DOHH2 (cell line): ENCODE results near the gene CTSD.

Experiments used
- H3F3A ChIP-seq: fragments of 200-600 bp; sonication (generic), shearing (Covaris generic); 2 replicates; pipeline ENCODE4 v1.6.0; 2016; ENCODE audit warnings: antibody characterized with exemption, mild to moderate bottlenecking; ENCODE audit not compliant: control insufficient read depth, insufficient read depth
- H3K27ac ChIP-seq: fragments of 200-600 bp; sonication (generic); 2 replicates; pipeline ENCODE4 v1.5.1; 2014; ENCODE audit warnings: low read depth, mild to moderate bottlenecking, low read length, moderate library complexity
- H3K27me3 ChIP-seq: fragments of 200-600 bp; sonication (generic); 2 replicates; pipeline ENCODE4 v1.6.1; 2014; ENCODE audit warnings: mild to moderate bottlenecking, low read length, mixed read lengths; ENCODE audit not compliant: control insufficient read depth
- H3K36me3 ChIP-seq: fragments of 200-600 bp; sonication (generic); 2 replicates; pipeline ENCODE4 v1.6.1; 2014; ENCODE audit warnings: mild to moderate bottlenecking, low read length, moderate library complexity, mixed read lengths; ENCODE audit not compliant: control insufficient read depth
- H3K4me1 ChIP-seq: fragments of 200-600 bp; sonication (generic); 2 replicates; pipeline ENCODE4 v1.6.1; 2014; ENCODE audit warnings: mild to moderate bottlenecking, low read length, mixed read lengths; ENCODE audit not compliant: control insufficient read depth
- H3K4me2 ChIP-seq: fragments of 200-600 bp; sonication (generic); 2 replicates; pipeline ENCODE4 v1.6.0; 2014; ENCODE audit warnings: mild to moderate bottlenecking, low read length, moderate library complexity
- H3K4me3 ChIP-seq: fragments of 200-600 bp; sonication (generic); 2 replicates; pipeline ENCODE4 v1.5.1; 2014; ENCODE audit warnings: mild to moderate bottlenecking, low read length, mixed read lengths
- H3K79me2 ChIP-seq: fragments of 200-600 bp; sonication (generic); 2 replicates; pipeline ENCODE4 v1.6.1; 2014; ENCODE audit warnings: mild to moderate bottlenecking, low read length, mixed read lengths; ENCODE audit not compliant: control insufficient read depth
- H3K9me2 ChIP-seq: fragments of 200-600 bp; sonication (generic); replicated peaks from 2 replicates; pipeline ENCODE4 v1.6.1; 2014; ENCODE audit warnings: mild to moderate bottlenecking, low read length, mixed read lengths; ENCODE audit not compliant: control insufficient read depth
- H3K9me3 ChIP-seq: fragments of 200-600 bp; sonication (generic); 2 replicates; pipeline ENCODE4 v1.6.1; 2014; ENCODE audit warnings: antibody characterized with exemption, low read length, mixed read lengths; ENCODE audit not compliant: control insufficient read depth, insufficient read depth
- H4K20me1 ChIP-seq: fragments of 200-600 bp; sonication (generic); 2 replicates; pipeline ENCODE4 v1.6.0; 2014; ENCODE audit warnings: low read depth, mild to moderate bottlenecking, antibody characterized with exemption, low read length, moderate library complexity; ENCODE audit not compliant: control insufficient read depth, insufficient read depth
- CTCF ChIP-seq: fragments of 200-600 bp; sonication (generic); IDR thresholded peaks from one replicate; pipeline ENCODE4 v1.5.1; 2014; ENCODE audit warnings: antibody characterized with exemption, mild to moderate bottlenecking, low read depth, low read length; ENCODE audit not compliant: poor library complexity, severe bottlenecking
- EZH2phosphoT487 ChIP-seq: fragments of 200-600 bp; sonication (generic); IDR thresholded peaks from 2 replicates; pipeline ENCODE4 v1.6.1; 2017; ENCODE audit warnings: borderline replicate concordance, mild to moderate bottlenecking, antibody characterized with exemption, low read length, moderate library complexity, mixed read lengths

The CTSD gene

GRCh38 chr11:1708716-1709115 lies 55.0 kb downstream of the CTSD start:
- TF ChIP-seq EZH2phosphoT487 (no peak), CTCF (no peak)
- no peak overlapping the region for H3K4me3 ChIP-seq
- no peak overlapping the region for H3K4me2 ChIP-seq
- H3K27ac ChIP-seq, result no peak overlapping the region
- no peaks in the 10 kb centered on the region for H3K79me2 ChIP-seq
- H3K9me3 ChIP-seq, result no peaks in the 10 kb centered on the region
- H4K20me1 ChIP-seq, result no peaks in the 10 kb centered on the region
- H3F3A ChIP-seq, result no peaks in the 10 kb centered on the region
- H3K4me1 ChIP-seq, result peaks cover 13% of the 10 kb centered on the region
- H3K27me3 ChIP-seq, result peaks cover 4% of the 10 kb centered on the region
- H3K9me2 ChIP-seq, result no peaks in the 10 kb centered on the region
- H3K36me3 ChIP-seq, result no peaks in the 10 kb centered on the region

- Histone ChIP-seq H4K20me1 (no peaks in the 10 kb centered on the region), H3K79me2 (no peaks in the 10 kb centered on the region), H3F3A (no peaks in the 10 kb centered on the region), H3K27me3 (peaks cover 4% of the 10 kb centered on the region), H3K9me3 (no peaks in the 10 kb centered on the region), H3K4me1 (peaks cover 13% of the 10 kb centered on the region), H3K27ac (no peak overlapping the region), H3K4me2 (no peak overlapping the region), H3K4me3 (no peak overlapping the region), H3K9me2 (no peaks in the 10 kb centered on the region), H3K36me3 (no peaks in the 10 kb centered on the region)
- no peak for TF ChIP-seq EZH2phosphoT487
- no peak for TF ChIP-seq CTCF
Measured at GRCh38 chr11:1707751-1708150, 56.0 kb downstream of the CTSD start.

- Histone ChIP-seq H3F3A (no peaks in the 10 kb centered on the region), H3K4me3 (no peak overlapping the region), H3K9me3 (no peaks in the 10 kb centered on the region), H3K4me2 (peak overlapping the region; percentile 23), H3K79me2 (no peaks in the 10 kb centered on the region), H3K27me3 (peaks cover 4% of the 10 kb centered on the region), H3K4me1 (peaks cover 13% of the 10 kb centered on the region), H4K20me1 (no peaks in the 10 kb centered on the region), H3K27ac (no peak overlapping the region), H3K9me2 (no peaks in the 10 kb centered on the region), H3K36me3 (no peaks in the 10 kb centered on the region)
- TF ChIP-seq EZH2phosphoT487, result no peak
- TF ChIP-seq CTCF, result peak; percentile 50
Measured at GRCh38 chr11:1706634-1707400, 56.9 kb downstream of the CTSD start.
